ENCODE measurements around the gene PIP5KL1. TPM values are rescaled to one million over a fixed set of nuclear protein-coding genes. Genes with fewer than 3 reads are reported as not detected.

PIP5KL1 gene
- total and polyA plus RNA-seq, 8 donors, result 0.50 to 98.0 (median 3.3) TPM; not detected in 1

DNA sequence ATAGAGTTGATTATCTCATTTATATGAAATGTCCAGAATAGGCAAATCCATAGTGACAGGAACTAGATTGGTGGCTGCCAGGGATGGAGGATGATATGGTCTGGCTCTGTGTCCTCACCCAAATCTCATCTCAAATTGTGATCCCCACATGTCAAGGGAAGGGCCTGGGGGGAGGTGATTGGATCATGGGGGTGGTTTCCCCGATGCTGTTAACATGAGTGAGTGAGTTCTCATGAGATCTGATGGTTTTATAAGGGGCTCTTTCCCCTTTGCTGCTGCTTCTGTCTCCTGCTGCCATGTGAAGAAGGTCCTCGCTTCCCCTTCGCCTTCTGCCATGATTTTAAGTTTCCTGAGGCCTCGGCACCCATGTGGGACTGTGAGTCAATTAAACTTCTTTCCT lies 28.8 kb upstream of the PIP5KL1 start:
- intact Hi-C loops (cut with DNase I; ENCODE audit: low total_unique reads), result no loop called here
- Histone ChIP-seq H3K36me3 (peaks cover 0 to 7% (median 0%) of the 10 kb centered on the region in 4 donors), H3K9me3 (no peaks in the 10 kb centered on the region), H3K27ac (peak overlapping the region in 4 of 5 donors; percentile 63 to 99 (median 96)), H3K27me3 (no peaks in the 10 kb centered on the region), H3K4me3 (no peak overlapping the region), H3K4me1 (peaks cover 58 to 90% (median 71%) of the 10 kb centered on the region in 4 donors)
- 91 to 95% (median 93%) methylated on average over 4 of the region's 4 CpGs for WGBS, 5 donors
- DNase-seq, result no peak
- no peak for TF ChIP-seq POLR2AphosphoS5 (IDR thresholded peaks at IDR 0.05)
- TF ChIP-seq EP300 (IDR thresholded peaks at IDR 0.05), result no peak
- TF ChIP-seq POLR2A (IDR thresholded peaks at IDR 0.05), result no peak
- TF ChIP-seq CTCF (IDR thresholded peaks at IDR 0.05), result no peak

DNA sequence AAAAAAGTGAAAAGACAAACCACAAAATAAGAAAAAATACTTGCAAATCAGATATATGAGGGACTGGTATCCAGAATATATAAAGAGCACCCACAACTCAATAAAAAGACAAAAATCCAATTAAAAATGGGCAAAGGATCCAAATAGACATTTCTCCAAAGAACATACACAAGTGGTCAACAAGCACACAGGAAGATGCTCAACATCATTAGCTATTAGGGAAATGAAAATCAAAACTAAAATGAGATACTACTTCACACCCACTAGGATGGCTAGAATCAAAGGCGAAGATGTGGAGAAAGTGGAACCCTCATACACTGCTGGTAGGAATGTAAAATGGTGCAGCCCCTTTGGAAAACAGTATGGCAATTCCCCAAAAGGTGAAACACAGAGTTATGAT lies 28.2 kb upstream of the PIP5KL1 start:
- Histone ChIP-seq H3K27ac (peak overlapping the region in 1 of 5 donors; percentile 97), H3K27me3 (no peaks in the 10 kb centered on the region), H3K9me3 (no peaks in the 10 kb centered on the region), H3K4me1 (peaks cover 58 to 90% (median 71%) of the 10 kb centered on the region in 4 donors), H3K4me3 (no peak overlapping the region), H3K36me3 (peaks cover 0 to 7% (median 0%) of the 10 kb centered on the region in 4 donors)
- TF ChIP-seq POLR2A (IDR thresholded peaks at IDR 0.05) (no peak), CTCF (IDR thresholded peaks at IDR 0.05) (no peak), EP300 (IDR thresholded peaks at IDR 0.05) (no peak), POLR2AphosphoS5 (IDR thresholded peaks at IDR 0.05) (no peak)
- WGBS, 5 donors, result 85 to 98% (median 97%) methylated on average over 1 of the region's 1 CpG
- no peak for DNase-seq
- intact Hi-C loops (cut with DNase I; ENCODE audit: low total_unique reads), result no loop called here

GRCh38 chr9:127955294-127956015 lies 24.9 kb upstream of the PIP5KL1 start:
- Histone ChIP-seq H3K4me3 (peak overlapping the region in 1 of 4 donors; percentile 6), H3K36me3 (peaks cover 0 to 13% (median 5%) of the 10 kb centered on the region in 4 donors), H3K27ac (peak overlapping the region; percentile 68 to 82 (median 77)), H3K27me3 (no peaks in the 10 kb centered on the region), H3K9me3 (no peaks in the 10 kb centered on the region), H3K4me1 (peaks cover 54 to 90% (median 63%) of the 10 kb centered on the region in 4 donors)
- intact Hi-C loops (cut with DNase I; ENCODE audit: low total_unique reads), result no loop called here
- WGBS, 5 donors, result 29 to 45% (median 39%) methylated on average over 12 of the region's 12 CpGs
- peak; percentile 85 to 93 for DNase-seq
- TF ChIP-seq POLR2AphosphoS5 (IDR thresholded peaks at IDR 0.05) (peak in 2 of 3 donors; percentile 57 to 87), POLR2A (IDR thresholded peaks at IDR 0.05) (no peak), CTCF (IDR thresholded peaks at IDR 0.05) (peak in 4 of 7 experiments; percentile 25 to 68 (median 50)), EP300 (IDR thresholded peaks at IDR 0.05) (no peak)

- no peak for TF ChIP-seq EP300 (IDR thresholded peaks at IDR 0.05)
- TF ChIP-seq CTCF (IDR thresholded peaks at IDR 0.05), result no peak
- no peak for TF ChIP-seq POLR2A (IDR thresholded peaks at IDR 0.05)
- no peak for TF ChIP-seq POLR2AphosphoS5 (IDR thresholded peaks at IDR 0.05)
- no peaks in the 10 kb centered on the region for H3K9me3 ChIP-seq
- 46 to 60% (median 53%) methylated on average over 9 to 13 of the region's 13 CpGs for WGBS, 5 donors
- peaks cover 0 to 19% (median 8%) of the 10 kb centered on the region in 4 donors for H3K36me3 ChIP-seq
- peak overlapping the region in 1 of 4 donors; percentile 6 for H3K4me3 ChIP-seq
- peaks cover 54 to 90% (median 63%) of the 10 kb centered on the region in 4 donors for H3K4me1 ChIP-seq
- H3K27me3 ChIP-seq, result no peaks in the 10 kb centered on the region
- intact Hi-C loops (cut with DNase I; ENCODE audit: low total_unique reads), result no loop called here
- H3K27ac ChIP-seq, result peak overlapping the region; percentile 68 to 82 (median 77)
- DNase-seq, result no peak
Observed at GRCh38 chr9:127954831-127955293, 24.3 kb upstream of the PIP5KL1 start.
